ENCODE results near the gene SPAG8.

The SPAG8 gene

GRCh38 chr9:35771534-35771933, 40.5 kb downstream of the SPAG8 start:
- DNase-seq (ENCODE audit: low spot score), result no peak

GRCh38 chr9:35771075-35771433, 41.0 kb downstream of the SPAG8 start:
- no peak for DNase-seq (ENCODE audit: low spot score)

- DNase-seq (ENCODE audit: low spot score), result no peak
These were observed 42.3 kb downstream of the SPAG8 start for GRCh38 chr9:35769763-35770162.

- no peak for DNase-seq (ENCODE audit: low spot score)
These were observed 44.6 kb downstream of the SPAG8 start for GRCh38 chr9:35767458-35767857.

- DNase-seq (ENCODE audit: low spot score), result no peak
These were observed 45.1 kb downstream of the SPAG8 start for GRCh38 chr9:35766997-35767396.

GRCh38 chr9:35763803-35764202, 48.3 kb downstream of the SPAG8 start:
- DNase-seq (ENCODE audit: low spot score), result no peak

- no peak for DNase-seq (ENCODE audit: low spot score)
These were observed 48.9 kb downstream of the SPAG8 start for GRCh38 chr9:35763181-35763580.

GRCh38 chr9:35760651-35761050, 51.4 kb downstream of the SPAG8 start:
- DNase-seq (ENCODE audit: low spot score), result peak; percentile 79

- no peak for DNase-seq (ENCODE audit: low spot score)
These were observed 52.3 kb downstream of the SPAG8 start for GRCh38 chr9:35759795-35760194.

All from kidney tubule cell (primary cell).